Measurements from ENCODE around the gene GPRC5A. TPM values are rescaled to one million over a fixed set of nuclear protein-coding genes. Genes with fewer than 3 reads are reported as not detected.

GPRC5A gene
- total and polyA plus RNA-seq, 2 of the 4 experiments (the other 2 are of a cell fraction) = 49.6 to 201 TPM

GRCh38 chr12:12909228-12909994, 18.0 kb downstream of the GPRC5A start:
- H2AFZ ChIP-seq (replicated peaks; ENCODE audit: low read length, poor library complexity) = no peak overlapping the region
- no peaks in the 10 kb centered on the region for H3K9me3 ChIP-seq (ENCODE audit: control insufficient read depth, insufficient read depth, low read length)
- H3K18ac ChIP-seq (ENCODE audit: low read depth, low read length) = peak overlapping the region; percentile 18
- H3K4me1 ChIP-seq (ENCODE audit: control insufficient read depth, insufficient read depth, low read length) = peaks cover 12% of the 10 kb centered on the region
- H3K4ac ChIP-seq (ENCODE audit: low read depth, low read length) = no peak overlapping the region
- dilution Hi-C loops (cut with HindIII; ENCODE audit: low sequenced_read_pairs, unreplicated experiment) = no loop called here
- no peak overlapping the region for H2AK9ac ChIP-seq (replicated peaks; ENCODE audit: low read depth, low read length, poor library complexity)
- H4K8ac ChIP-seq (ENCODE audit: low read depth in 2 of 2, low read length in 2 of 2) = no peak overlapping the region
- peak overlapping the region; percentile 6; the same call in 1 of the 2 replicates for H2BK120ac ChIP-seq (ENCODE audit: low read depth, low read length)
- in situ Hi-C loops (cut with MboI; ENCODE audit: low sequenced_read_pairs) = loop anchor here (25.0 kb wide), 1 partner anchor 628 kb away; no protein-coding TSS in a partner anchor
- H2BK5ac ChIP-seq (ENCODE audit: low read depth, low read length, poor library complexity, severe bottlenecking) = no peak overlapping the region
- no peak overlapping the region for H2AK5ac ChIP-seq (ENCODE audit: low read depth, low read length)
- no peak for TF ChIP-seq ELK1 (IDR thresholded peaks at IDR 0.05; ENCODE audit: borderline replicate concordance, low read depth, low read length)
- TF ChIP-seq SMC3 (IDR thresholded peaks at IDR 0.05; ENCODE audit: low read depth, low read length) = no peak
- no peak for TF ChIP-seq MAZ (IDR thresholded peaks at IDR 0.05; ENCODE audit: borderline replicate concordance, low read depth, low read length)
- no peak for TF ChIP-seq BHLHE40 (IDR thresholded peaks at IDR 0.05; ENCODE audit: low read depth, low read length)
- TF ChIP-seq RAD21 (IDR thresholded peaks at IDR 0.05; ENCODE audit: low read length) = no peak
- TF ChIP-seq CHD1 (IDR thresholded peaks at IDR 0.05; ENCODE audit: low read depth, low read length) = no peak
- no peak for TF ChIP-seq RFX5 (IDR thresholded peaks at IDR 0.05; ENCODE audit: low read depth, low read length)
- no peak for TF ChIP-seq RCOR1 (IDR thresholded peaks at IDR 0.05; ENCODE audit: insufficient replicate concordance, low read length)
- TF ChIP-seq USF2 (IDR thresholded peaks at IDR 0.05; ENCODE audit: low read depth, low read length) = no peak
- no peak for TF ChIP-seq CEBPB (IDR thresholded peaks at IDR 0.05; ENCODE audit: low read depth, low read length)
- no peak for TF ChIP-seq NFE2L2 (IDR thresholded peaks at IDR 0.05; ENCODE audit: low read depth, low read length)
- no peak for TF ChIP-seq MXI1 (IDR thresholded peaks at IDR 0.05; ENCODE audit: borderline replicate concordance, low read depth, low read length)
- TF ChIP-seq MAFK (IDR thresholded peaks at IDR 0.05; ENCODE audit: low read depth, low read length) = no peak
- ChIA-PET CTCF (interaction anchor here (0.7 kb wide), 1 partner anchor 55 kb away, joined by 4 read pairs; no protein-coding TSS in a partner anchor), POLR2A (ENCODE audit: unreplicated experiment) (no interaction called here)
- no peak overlapping the region for H3K56ac ChIP-seq (ENCODE audit: extremely low read depth, insufficient read depth, low read length)
- H3K23ac ChIP-seq (ENCODE audit: low read depth, low read length) = no peak overlapping the region; the same call in 1 of the 2 replicates
- H3K9me1 ChIP-seq (ENCODE audit: insufficient read depth, low read length) = peaks cover 16% of the 10 kb centered on the region
- H3K27ac ChIP-seq (ENCODE audit: insufficient read depth, low read length) = no peak overlapping the region
- no peak overlapping the region for H3K4me3 ChIP-seq (ENCODE audit: insufficient read depth, low read depth, low read length)
- no peaks in the 10 kb centered on the region for H3K27me3 ChIP-seq (ENCODE audit: control insufficient read depth, insufficient read depth, low read length)
- H3K14ac ChIP-seq (replicated peaks; ENCODE audit: low read depth, low read length) = no peak overlapping the region; the same call in 1 of the 2 replicates
- no peak overlapping the region for H2BK15ac ChIP-seq (ENCODE audit: low read depth, low read length)
- peaks cover 17% of the 10 kb centered on the region; the same call in 1 of the 2 replicates for H4K20me1 ChIP-seq (ENCODE audit: insufficient read depth, low read length)
- ATAC-seq (ENCODE audit: low read depth) = peak; percentile 18
- H2BK20ac ChIP-seq (ENCODE audit: low read depth, low read length) = peak overlapping the region; percentile 23; the same call in 1 of the 2 replicates
- H3K9ac ChIP-seq (ENCODE audit: low read depth, low read length) = no peak overlapping the region
- intact Hi-C loops (cut with micrococcal nuclease) = no loop called here
- H4K91ac ChIP-seq (ENCODE audit: insufficient read depth, low read depth, low read length) = no peak overlapping the region
- WGBS, 2 experiments (ENCODE audit: extremely low coverage in 2 of 2, insufficient read length in 1 of 2) = no CpG with 5 or more reads among the region's 4 CpGs
- no peak overlapping the region; the same call in 1 of the 2 replicates for H4K5ac ChIP-seq (ENCODE audit: low read depth, low read length)
- no TSS peak for BruUV-seq (replicated peaks)
- H3K79me1 ChIP-seq (ENCODE audit: low read depth in 1 of 2, low read length in 2 of 2) = peaks cover 22 to 73% of the 10 kb centered on the region in 2 experiments
- no peak overlapping the region for H3K4me2 ChIP-seq (ENCODE audit: low read depth, low read length)
- H3K36me3 ChIP-seq (ENCODE audit: control insufficient read depth, insufficient read depth, low read length) = peaks cover 47% of the 10 kb centered on the region
- DNase-seq = no peak
